B cell (primary cell): ENCODE measurements around the gene FALEC. TPM values are rescaled to one million over a fixed set of nuclear protein-coding genes. Genes with fewer than 3 reads are reported as not detected.

ENCODE experiments used
- ATAC-seq: fragments of 200-7000 bp; cut with Tn5 transposase; one replicate; pipeline ENCODE4 v1.10.0; 2021; ENCODE audit warnings: low read depth, mild to moderate bottlenecking, moderate number of reproducible peaks, moderate library complexity
- CTCF ChIA-PET: fragments of 350-600 bp; sonication (Branson Sonifier 250); formaldehyde crosslinking; loops from one replicate; lab custom pipeline; 2021; ENCODE audit warnings: antibody characterized with exemption, inconsistent platforms; lab: Charles Lee
- POLR2A ChIA-PET: fragments of 350-600 bp; sonication (Branson Sonifier 250); formaldehyde crosslinking; loops from one replicate; lab custom pipeline; 2021; ENCODE audit warnings: antibody characterized with exemption; lab: Charles Lee
- DNase-seq: peaks from one replicate; pipeline ENCODE4 v3.0.0; 2013
- H2AFZ ChIP-seq: 2 replicates; pipeline ENCODE4 v1.6.1; 2012; ENCODE audit warnings: mild to moderate bottlenecking, low read depth, low read length; ENCODE audit not compliant: insufficient read depth, poor library complexity, severe bottlenecking
- H3K27ac ChIP-seq, 2 donors: 1 replicate in 1 of 2; 2 replicates in 1 of 2; pipeline ENCODE4 v1.5.1; 2012 to 2013; ENCODE audit warnings: low read length in 2 of 2, mild to moderate bottlenecking in 2 of 2, moderate library complexity in 1 of 2
- H3K27me3 ChIP-seq, 4 experiments: fragments of 200-600 bp in 1 of 4; sonication (generic) in 1 of 4; replicated peaks in 1 of 4; 1 replicate in 2 of 4; 2 replicates in 2 of 4; pipeline versions ENCODE4 v1.6.1 to v1.7.0; 2013 to 2016; ENCODE audit warnings: low read length in 3 of 4, mild to moderate bottlenecking in 2 of 4, mixed read lengths in 1 of 4, moderate library complexity in 1 of 4; ENCODE audit not compliant: insufficient read depth in 4 of 4, control insufficient read depth in 3 of 4; ENCODE audit errors: control extremely low read depth in 1 of 4
- H3K36me3 ChIP-seq, 2 experiments: replicated peaks in 1 of 2; 1 replicate in 1 of 2; 2 replicates in 1 of 2; pipeline versions ENCODE4 v1.6.1 to v1.7.1; 2013; ENCODE audit warnings: low read length in 1 of 2; ENCODE audit not compliant: insufficient read depth in 2 of 2, control insufficient read depth in 1 of 2; ENCODE audit errors: control extremely low read depth in 1 of 2, extremely low read depth in 1 of 2
- H3K4me1 ChIP-seq, 2 donors: fragments of 200-600 bp in 1 of 2; sonication (generic) in 1 of 2; 1 replicate in 1 of 2; 2 replicates in 1 of 2; pipeline versions ENCODE4 v1.5.1 to v1.6.1; 2013 to 2017; ENCODE audit warnings: low read length in 2 of 2; ENCODE audit not compliant: control insufficient read depth in 2 of 2, insufficient read depth in 2 of 2
- H3K4me2 ChIP-seq: replicated peaks from 2 replicates; pipeline ENCODE3; 2012; ENCODE audit warnings: mild to moderate bottlenecking, low read depth, low read length; ENCODE audit not compliant: poor library complexity, severe bottlenecking
- H3K4me3 ChIP-seq, 5 experiments: fragments of 200-600 bp in 1 of 5; sonication (generic) in 1 of 5; 1 replicate in 3 of 5; 2 replicates in 2 of 5; pipeline versions ENCODE4 v1.5.1 to v1.7.0; 2011 to 2016; ENCODE audit warnings: low read length in 4 of 5, mild to moderate bottlenecking in 4 of 5, low read depth in 2 of 5, control low read depth in 1 of 5, moderate library complexity in 1 of 5; ENCODE audit not compliant: insufficient read depth in 1 of 5; ENCODE audit errors: control extremely low read depth in 1 of 5, extremely low read depth in 1 of 5
- H3K79me2 ChIP-seq: fragments of 200-600 bp; sonication (generic); one replicate; pipeline ENCODE4 v1.6.0; 2016; ENCODE audit warnings: low read length; ENCODE audit not compliant: control insufficient read depth, insufficient read depth
- H3K9ac ChIP-seq: fragments of 200-600 bp; sonication (generic); 2 replicates; pipeline ENCODE4 v1.6.1; 2017; ENCODE audit warnings: mild to moderate bottlenecking, low read length, moderate library complexity
- H3K9me3 ChIP-seq, 3 donors: one replicate each; pipeline versions ENCODE4 v1.6.1 to v1.7.1; 2013; ENCODE audit warnings: low read length in 2 of 3; ENCODE audit not compliant: control insufficient read depth in 2 of 3, insufficient read depth in 1 of 3; ENCODE audit errors: control extremely low read depth in 1 of 3
- H4K20me1 ChIP-seq: 2 replicates; pipeline ENCODE4 v1.6.0; 2012; ENCODE audit warnings: mild to moderate bottlenecking, low read length; ENCODE audit not compliant: insufficient read depth, control insufficient read depth, poor library complexity, severe bottlenecking
- H3K27ac Mint-ChIP-seq: one replicate; pipeline ENCODE4 v1.8.0; 2021; ENCODE audit warnings: mixed read lengths
- H3K27me3 Mint-ChIP-seq: one replicate; pipeline ENCODE4 v1.8.0; 2021; ENCODE audit warnings: mixed read lengths
- H3K4me1 Mint-ChIP-seq: one replicate; pipeline ENCODE4 v1.8.0; 2021; ENCODE audit warnings: mixed read lengths
- H3K4me3 Mint-ChIP-seq: one replicate; pipeline ENCODE4 v1.8.0; 2021; ENCODE audit warnings: mixed read lengths
- H3K9me3 Mint-ChIP-seq: one replicate; pipeline ENCODE4 v1.8.0; 2022; ENCODE audit warnings: mixed read lengths; ENCODE audit not compliant: insufficient read depth
- EZH2 ChIP-seq: IDR thresholded peaks from 2 replicates; pipeline ENCODE4 v1.6.1; 2012; ENCODE audit warnings: borderline replicate concordance, low read depth, mild to moderate bottlenecking, moderate library complexity, low read length; ENCODE audit not compliant: insufficient read depth, poor library complexity, severe bottlenecking
- WGBS: methylation state at CpG from one replicate; pipeline ENCODE4 v1.1.5; 2013; ENCODE audit warnings: missing lambda C conversion rate; ENCODE audit not compliant: insufficient coverage; 5-methylcytosine and 5-hydroxymethylcytosine counted together
- intact Hi-C: fragments of 100-400 bp; cut with micrococcal nuclease; formaldehyde crosslinking; loops from one replicate; pipeline ENCODE4 v1.10.0; 2022
- polyA plus RNA-seq: library from polyadenylated mRNA; depleted of rRNA; stranded (reverse); fragments of >200 nt; gene quantifications from 2 replicates; pipeline ENCODE4 v1.2.3, GENCODE V29; 2012
- total RNA-seq, 2 donors: library from RNA; stranded (reverse); fragments of 120-200 nt in 1 of 2; gene quantifications; 1 replicate in 1 of 2; 2 replicates in 1 of 2; pipeline versions ENCODE4 v1.2.3 to v1.2.4, GENCODE V29; 2013 to 2022
- TF ChIP-seq, protein P1 (sequence below): fragments of 200-600 bp; IDR thresholded peaks from one replicate; pipeline ENCODE4 v1.8.0; 2022; ENCODE audit warnings: antibody characterized with exemption, mild to moderate bottlenecking

Gene FALEC
- total and polyA plus RNA-seq, 2 donors (not counting 1 experiment from before 2014, with no cell fraction given): 1.1 to 2.6 TPM

DNA sequence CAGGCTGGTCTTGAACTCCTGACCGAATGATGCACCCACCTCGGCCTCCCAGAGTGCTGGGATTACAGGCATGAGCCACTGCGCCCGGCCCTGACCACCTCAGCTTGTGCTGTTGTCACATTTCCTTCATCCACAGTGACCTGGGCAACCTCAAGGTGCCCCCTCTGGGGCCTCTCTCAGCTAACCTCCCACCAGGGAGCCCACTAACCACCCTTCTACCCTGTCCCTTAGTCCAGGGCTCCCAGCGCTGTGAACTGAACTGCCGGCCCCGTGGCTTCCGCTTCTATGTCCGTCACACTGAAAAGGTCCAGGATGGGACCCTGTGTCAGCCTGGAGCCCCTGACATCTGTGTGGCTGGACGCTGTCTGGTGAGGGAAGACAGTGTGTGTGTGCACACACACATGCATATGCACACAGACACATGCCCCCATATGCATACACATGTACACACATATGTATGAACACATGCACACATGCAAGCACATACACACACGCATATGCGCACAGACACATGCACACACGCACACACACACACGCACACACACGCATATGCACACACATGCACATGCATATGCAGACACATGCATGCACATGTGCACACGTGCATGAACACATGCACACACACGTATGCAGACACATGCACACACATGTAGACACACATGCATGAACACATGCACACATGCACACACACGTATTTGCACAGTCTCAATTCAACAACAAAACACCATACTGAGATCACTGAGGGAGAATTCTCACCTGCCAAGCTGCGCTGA lies 39.8 kb downstream of the FALEC start:
- no peaks in the 10 kb centered on the region for H3K36me3 ChIP-seq
- WGBS: 86% methylated on average over 15 of the region's 19 CpGs
- H3K27ac ChIP-seq: no peak overlapping the region
- H3K79me2 ChIP-seq: peaks cover 11% of the 10 kb centered on the region
- H4K20me1 ChIP-seq: peaks cover 3% of the 10 kb centered on the region
- Mint-ChIP-seq H3K4me1 (peaks cover 27% of the 10 kb centered on the region), H3K4me3 (no peak overlapping the region), H3K27ac (no peak overlapping the region), H3K9me3 (no peaks in the 10 kb centered on the region), H3K27me3 (no peaks in the 10 kb centered on the region)
- CTCF ChIA-PET: interaction anchor here (11.3 to 14.8 kb wide), 2 partner anchors 21 to 63 kb away, joined by 497 to 661 read pairs; partner anchors contain the start of genes ENSA and MCL1
- peaks cover 0 to 12% (median 0%) of the 10 kb centered on the region in 4 experiments for H3K27me3 ChIP-seq
- no peak overlapping the region for H3K4me2 ChIP-seq
- ATAC-seq: no peak
- no peak overlapping the region for H3K9ac ChIP-seq
- DNase-seq: no peak
- POLR2A ChIA-PET: no interaction called here
- H3K4me3 ChIP-seq: no peak overlapping the region
- H2AFZ ChIP-seq: no peak overlapping the region
- intact Hi-C loops: no loop called here
- peaks cover 14 to 28% of the 10 kb centered on the region in 2 donors for H3K4me1 ChIP-seq
- TF ChIP-seq EZH2: no peak
- TF ChIP-seq, protein P1, sequence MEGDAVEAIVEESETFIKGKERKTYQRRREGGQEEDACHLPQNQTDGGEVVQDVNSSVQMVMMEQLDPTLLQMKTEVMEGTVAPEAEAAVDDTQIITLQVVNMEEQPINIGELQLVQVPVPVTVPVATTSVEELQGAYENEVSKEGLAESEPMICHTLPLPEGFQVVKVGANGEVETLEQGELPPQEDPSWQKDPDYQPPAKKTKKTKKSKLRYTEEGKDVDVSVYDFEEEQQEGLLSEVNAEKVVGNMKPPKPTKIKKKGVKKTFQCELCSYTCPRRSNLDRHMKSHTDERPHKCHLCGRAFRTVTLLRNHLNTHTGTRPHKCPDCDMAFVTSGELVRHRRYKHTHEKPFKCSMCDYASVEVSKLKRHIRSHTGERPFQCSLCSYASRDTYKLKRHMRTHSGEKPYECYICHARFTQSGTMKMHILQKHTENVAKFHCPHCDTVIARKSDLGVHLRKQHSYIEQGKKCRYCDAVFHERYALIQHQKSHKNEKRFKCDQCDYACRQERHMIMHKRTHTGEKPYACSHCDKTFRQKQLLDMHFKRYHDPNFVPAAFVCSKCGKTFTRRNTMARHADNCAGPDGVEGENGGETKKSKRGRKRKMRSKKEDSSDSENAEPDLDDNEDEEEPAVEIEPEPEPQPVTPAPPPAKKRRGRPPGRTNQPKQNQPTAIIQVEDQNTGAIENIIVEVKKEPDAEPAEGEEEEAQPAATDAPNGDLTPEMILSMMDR: no peak
- H3K9me3 ChIP-seq: no peaks in the 10 kb centered on the region
